Activated T-cell treated with anti-CD3 and anti-CD28 coated beads, Interleukin-2, amount 50 U/mL, for 24 hours (primary cell): Measurements from ENCODE around the gene CDH4.

Experiments
- DNase-seq: peaks from one replicate; pipeline ENCODE4 v3.0.0-alpha.2; 2020
- H3K27ac Mint-ChIP-seq: 2 replicates; pipeline ENCODE4 v1.8.0; 2020; ENCODE audit warnings: mild to moderate bottlenecking, mixed read lengths
- H3K27me3 Mint-ChIP-seq: 2 replicates; pipeline ENCODE4 v1.8.0; 2020; ENCODE audit warnings: mixed read lengths
- H3K36me3 Mint-ChIP-seq: 2 replicates; pipeline ENCODE4 v1.8.0; 2020; ENCODE audit warnings: low read depth, mixed read lengths
- H3K4me1 Mint-ChIP-seq: 2 replicates; pipeline ENCODE4 v1.8.0; 2020; ENCODE audit warnings: low read depth, mixed read lengths
- H3K4me3 Mint-ChIP-seq: 2 replicates; pipeline ENCODE4 v1.8.0; 2020; ENCODE audit warnings: mild to moderate bottlenecking, moderate library complexity, mixed read lengths
- H3K9me3 Mint-ChIP-seq: 2 replicates; pipeline ENCODE4 v1.8.0; 2020; ENCODE audit warnings: mixed read lengths

CDH4 gene

GRCh38 chr20:61332016-61332975, 80.2 kb downstream of the CDH4 start:
- no peaks in the 10 kb centered on the region for H3K36me3 Mint-ChIP-seq
- H3K9me3 Mint-ChIP-seq, result no peaks in the 10 kb centered on the region
- no peak for DNase-seq
- no peak overlapping the region for H3K27ac Mint-ChIP-seq
- H3K27me3 Mint-ChIP-seq, result peaks cover 4% of the 10 kb centered on the region
- H3K4me1 Mint-ChIP-seq, result no peaks in the 10 kb centered on the region
- no peak overlapping the region for H3K4me3 Mint-ChIP-seq

GRCh38 chr20:61333484-61334108, 81.5 kb downstream of the CDH4 start:
- Mint-ChIP-seq H3K27me3 (peaks cover 4% of the 10 kb centered on the region), H3K27ac (no peak overlapping the region), H3K9me3 (no peaks in the 10 kb centered on the region), H3K36me3 (no peaks in the 10 kb centered on the region), H3K4me1 (no peaks in the 10 kb centered on the region), H3K4me3 (no peak overlapping the region)
- no peak for DNase-seq

GRCh38 chr20:61340157-61340556, 88.1 kb downstream of the CDH4 start:
- H3K27me3 Mint-ChIP-seq, result peaks cover 5% of the 10 kb centered on the region
- no peak for DNase-seq
- no peak overlapping the region for H3K4me3 Mint-ChIP-seq

GRCh38 chr20:61341605-61342004, 89.5 kb downstream of the CDH4 start:
- Mint-ChIP-seq H3K27ac (no peak overlapping the region), H3K4me1 (no peaks in the 10 kb centered on the region), H3K4me3 (no peak overlapping the region), H3K36me3 (no peaks in the 10 kb centered on the region), H3K9me3 (no peaks in the 10 kb centered on the region), H3K27me3 (peaks cover 5% of the 10 kb centered on the region)
- no peak for DNase-seq

More at GRCh38 chr20:61340157-61340556, 88.1 kb downstream of the CDH4 start:
- Mint-ChIP-seq H3K9me3 (no peaks in the 10 kb centered on the region), H3K27ac (no peak overlapping the region), H3K36me3 (no peaks in the 10 kb centered on the region), H3K4me1 (no peaks in the 10 kb centered on the region)

- Mint-ChIP-seq H3K9me3 (no peaks in the 10 kb centered on the region), H3K4me1 (no peaks in the 10 kb centered on the region), H3K4me3 (no peak overlapping the region), H3K27ac (no peak overlapping the region), H3K27me3 (peaks cover 5% of the 10 kb centered on the region), H3K36me3 (no peaks in the 10 kb centered on the region)
- DNase-seq, result no peak
Measured at GRCh38 chr20:61343934-61344333, 91.9 kb downstream of the CDH4 start.

- H3K4me3 Mint-ChIP-seq, result no peak overlapping the region
- no peak for DNase-seq
- H3K4me1 Mint-ChIP-seq, result no peaks in the 10 kb centered on the region
- no peak overlapping the region for H3K27ac Mint-ChIP-seq
- H3K9me3 Mint-ChIP-seq, result no peaks in the 10 kb centered on the region
- no peaks in the 10 kb centered on the region for H3K36me3 Mint-ChIP-seq
- peaks cover 5% of the 10 kb centered on the region for H3K27me3 Mint-ChIP-seq
Measured at GRCh38 chr20:61345656-61346055, 93.6 kb downstream of the CDH4 start.

GRCh38 chr20:61346996-61347395, 94.9 kb downstream of the CDH4 start:
- Mint-ChIP-seq H3K27ac (no peak overlapping the region), H3K4me1 (no peaks in the 10 kb centered on the region), H3K27me3 (peaks cover 5% of the 10 kb centered on the region), H3K36me3 (no peaks in the 10 kb centered on the region), H3K9me3 (no peaks in the 10 kb centered on the region), H3K4me3 (no peak overlapping the region)
- no peak for DNase-seq

- DNase-seq, result no peak
- H3K4me1 Mint-ChIP-seq, result no peaks in the 10 kb centered on the region
- no peak overlapping the region for H3K4me3 Mint-ChIP-seq
- no peaks in the 10 kb centered on the region for H3K9me3 Mint-ChIP-seq
- no peaks in the 10 kb centered on the region for H3K36me3 Mint-ChIP-seq
- H3K27me3 Mint-ChIP-seq, result peaks cover 5% of the 10 kb centered on the region
- no peak overlapping the region for H3K27ac Mint-ChIP-seq
Measured at GRCh38 chr20:61347443-61347842, 95.4 kb downstream of the CDH4 start.

GRCh38 chr20:61349447-61350165, 97.5 kb downstream of the CDH4 start:
- DNase-seq, result no peak
- Mint-ChIP-seq H3K9me3 (no peaks in the 10 kb centered on the region), H3K4me3 (no peak overlapping the region)

GRCh38 chr20:61350500-61351250, 98.6 kb downstream of the CDH4 start:
- no peak for DNase-seq
- H3K27ac Mint-ChIP-seq, result no peak overlapping the region
- no peaks in the 10 kb centered on the region for H3K4me1 Mint-ChIP-seq
- H3K9me3 Mint-ChIP-seq, result no peaks in the 10 kb centered on the region
- H3K27me3 Mint-ChIP-seq, result peaks cover 11% of the 10 kb centered on the region
- H3K36me3 Mint-ChIP-seq, result no peaks in the 10 kb centered on the region
- no peak overlapping the region for H3K4me3 Mint-ChIP-seq

More at GRCh38 chr20:61349447-61350165, 97.5 kb downstream of the CDH4 start:
- H3K36me3 Mint-ChIP-seq, result no peaks in the 10 kb centered on the region
- H3K27me3 Mint-ChIP-seq, result peaks cover 11% of the 10 kb centered on the region
- H3K4me1 Mint-ChIP-seq, result no peaks in the 10 kb centered on the region
- no peak overlapping the region for H3K27ac Mint-ChIP-seq

- H3K4me3 Mint-ChIP-seq, result no peak overlapping the region
- H3K27ac Mint-ChIP-seq, result no peak overlapping the region
- H3K27me3 Mint-ChIP-seq, result peaks cover 11% of the 10 kb centered on the region
- no peaks in the 10 kb centered on the region for H3K9me3 Mint-ChIP-seq
- DNase-seq, result no peak
- H3K36me3 Mint-ChIP-seq, result no peaks in the 10 kb centered on the region
- no peaks in the 10 kb centered on the region for H3K4me1 Mint-ChIP-seq
Measured at GRCh38 chr20:61352346-61353260, 100.5 kb downstream of the CDH4 start.

- peak overlapping the region; percentile 37 for H3K27ac Mint-ChIP-seq
- no peaks in the 10 kb centered on the region for H3K9me3 Mint-ChIP-seq
- H3K4me1 Mint-ChIP-seq, result no peaks in the 10 kb centered on the region
- peaks cover 16% of the 10 kb centered on the region for H3K27me3 Mint-ChIP-seq
- DNase-seq, result no peak
- H3K4me3 Mint-ChIP-seq, result no peak overlapping the region
- H3K36me3 Mint-ChIP-seq, result no peaks in the 10 kb centered on the region
Measured at GRCh38 chr20:61353261-61354000, 101.4 kb downstream of the CDH4 start.

GRCh38 chr20:61354001-61354390, 101.9 kb downstream of the CDH4 start:
- no peak for DNase-seq
- Mint-ChIP-seq H3K27me3 (peaks cover 16% of the 10 kb centered on the region), H3K36me3 (no peaks in the 10 kb centered on the region), H3K4me3 (no peak overlapping the region), H3K4me1 (no peaks in the 10 kb centered on the region), H3K27ac (peak overlapping the region; percentile 37), H3K9me3 (no peaks in the 10 kb centered on the region)
